GM18519 (cell line): ENCODE data around the gene ACVR1B.

Experiments used
- ATAC-seq: cut with Tn5 transposase; IDR thresholded peaks from one replicate; pipeline ENCODE4 v1.9.1; 2021; ENCODE audit warnings: mild to moderate bottlenecking, moderate library complexity; ENCODE audit not compliant: unreplicated experiment, low FRiP score

The ACVR1B gene

GRCh38 chr12:52038447-52038846 lies 86.9 kb downstream of the ACVR1B start:
- ATAC-seq = no peak

GRCh38 chr12:52041035-52041434 lies 89.5 kb downstream of the ACVR1B start:
- no peak for ATAC-seq

- no peak for ATAC-seq
Observed at GRCh38 chr12:52041695-52042123, 90.2 kb downstream of the ACVR1B start.

GRCh38 chr12:52042706-52043385 lies 91.3 kb downstream of the ACVR1B start:
- ATAC-seq = no peak

- no peak for ATAC-seq
Observed at GRCh38 chr12:52043386-52044212, 92.1 kb downstream of the ACVR1B start.

- ATAC-seq = no peak
Observed at GRCh38 chr12:52044292-52044983, 92.9 kb downstream of the ACVR1B start.

GRCh38 chr12:52045794-52046199 lies 94.3 kb downstream of the ACVR1B start:
- no peak for ATAC-seq
